SKM-1 treated with dmso at 0.1 percent for 144 hours (cell line): ENCODE results near the gene RIBC1.
"Not testable (repeated sequence)": the region's sequence is repeated elsewhere in the genome, so short reads cannot be mapped to it uniquely, and the experiment has no call there.

ENCODE experiments used
- DNase-seq: peaks from one replicate; lab custom pipeline; 2025; ENCODE audit not compliant: unreplicated experiment; lab: John Stamatoyannopoulos, UW

Gene RIBC1

DNA sequence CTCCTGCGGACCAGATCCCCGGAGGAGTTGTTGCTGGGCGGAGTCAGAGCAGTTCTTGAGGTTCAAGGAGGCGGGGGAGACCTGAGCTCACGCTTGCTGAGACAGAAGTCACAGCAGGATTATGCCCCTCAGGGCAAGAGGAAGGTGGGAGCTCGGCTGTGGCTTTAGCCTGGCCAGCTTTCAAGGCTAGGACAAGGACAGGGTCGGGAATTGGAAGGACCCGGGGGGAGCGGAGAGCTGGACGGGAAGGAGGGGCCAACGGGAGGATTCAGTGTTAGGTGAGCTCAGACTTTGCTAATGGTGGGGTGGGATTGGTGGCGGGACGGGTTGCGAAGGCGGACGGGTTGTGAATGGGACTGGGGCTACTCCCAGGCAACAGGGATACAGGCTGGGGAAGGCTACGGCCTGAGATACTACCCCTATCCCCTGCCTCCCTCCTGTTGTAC, at the start of gene RIBC1:
RIBC1 (plus strand) TSS at position 13 of the 446 bp plus-strand sequence. CDS start 3,404 bp downstream, outside the sequence.
- no peak for DNase-seq

DNA sequence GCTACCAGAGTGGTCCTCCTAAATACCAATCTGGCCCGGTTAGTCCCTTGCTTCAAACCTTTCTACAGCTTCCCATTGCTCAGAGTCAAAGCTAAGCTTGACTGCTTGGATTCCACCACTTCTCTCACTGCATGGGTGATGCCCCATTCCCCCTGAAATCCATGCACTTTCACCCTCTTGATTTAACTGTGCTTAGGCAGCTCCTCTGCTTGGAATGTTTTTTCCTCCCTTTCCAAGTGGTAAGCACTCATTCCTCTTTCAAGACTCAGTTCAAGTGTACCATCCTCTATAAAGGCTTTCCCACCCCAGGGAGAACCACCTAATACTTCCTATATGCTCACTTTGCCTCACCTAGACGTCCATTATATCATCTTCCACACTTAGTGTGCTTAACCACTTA, 49.4 kb upstream of the RIBC1 start:
- no peak for DNase-seq

DNA sequence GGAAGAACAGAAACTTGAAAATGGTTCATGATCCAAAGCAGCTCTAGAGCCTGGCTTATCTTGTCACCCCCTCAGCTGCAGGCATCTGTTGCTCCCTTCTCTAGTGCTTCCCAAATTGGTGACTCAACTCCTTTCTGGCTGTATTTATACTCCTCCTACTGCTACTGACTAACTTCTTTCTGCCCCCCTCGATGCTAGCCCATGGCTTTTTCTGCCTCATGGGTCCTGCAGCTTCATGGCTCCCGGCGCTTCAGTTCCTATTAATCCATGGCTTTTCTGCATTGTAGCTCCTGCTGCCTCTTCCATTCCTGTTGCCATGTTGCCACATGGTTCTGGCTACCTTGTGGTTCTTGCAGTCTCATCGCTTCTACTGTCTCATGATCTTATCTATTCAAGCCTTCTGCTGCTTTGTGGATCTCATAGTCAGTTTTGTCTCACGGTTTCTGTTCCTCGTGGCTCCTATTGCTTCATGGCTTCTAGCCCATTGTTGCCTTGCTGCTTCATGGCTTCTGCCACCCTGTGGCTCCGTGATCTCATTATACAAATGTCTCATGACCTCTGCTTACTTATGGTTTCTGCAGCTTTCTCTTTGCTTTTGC, 48.4 kb upstream of the RIBC1 start:
- peak; percentile 28 for DNase-seq

DNA sequence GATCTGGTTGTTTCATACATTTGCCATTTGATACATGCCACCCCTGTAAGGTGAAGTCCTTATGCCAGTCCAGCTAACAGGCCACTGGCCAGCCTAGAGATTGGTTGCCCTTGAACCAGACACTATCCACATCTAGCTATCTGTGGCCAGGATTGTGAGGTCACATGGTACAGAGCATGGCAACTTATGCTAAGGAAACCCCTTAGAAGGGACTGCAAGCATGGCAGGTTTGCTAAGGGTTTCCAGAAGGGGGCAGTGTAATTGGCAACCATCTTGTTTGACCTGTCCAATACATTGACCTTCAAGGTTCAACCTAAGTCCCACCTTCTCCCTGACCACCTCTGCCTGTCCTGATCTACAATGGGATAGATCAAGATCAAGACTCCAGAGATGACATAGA, 47.8 kb upstream of the RIBC1 start:
- no peak for DNase-seq

DNA sequence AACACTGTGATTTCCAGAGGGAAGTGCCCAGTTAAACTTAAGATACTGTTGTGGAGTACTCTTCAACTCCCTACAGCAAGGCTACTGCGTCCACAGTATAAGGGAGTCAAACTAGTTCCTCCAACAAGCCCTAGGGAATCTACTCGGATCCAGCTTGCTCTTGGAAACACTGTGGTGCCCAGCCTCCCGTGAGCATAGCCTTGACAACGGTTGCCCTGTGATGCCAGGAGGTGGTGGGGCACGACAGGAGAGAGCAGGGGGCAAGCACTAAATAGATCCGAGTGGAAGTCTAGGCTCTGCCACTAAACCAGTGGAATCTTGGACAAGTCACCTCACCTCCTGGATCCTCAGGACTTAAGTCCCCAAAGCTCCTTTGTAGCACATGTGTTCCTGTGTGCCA, 45.8 kb upstream of the RIBC1 start:
- DNase-seq: no peak

DNA sequence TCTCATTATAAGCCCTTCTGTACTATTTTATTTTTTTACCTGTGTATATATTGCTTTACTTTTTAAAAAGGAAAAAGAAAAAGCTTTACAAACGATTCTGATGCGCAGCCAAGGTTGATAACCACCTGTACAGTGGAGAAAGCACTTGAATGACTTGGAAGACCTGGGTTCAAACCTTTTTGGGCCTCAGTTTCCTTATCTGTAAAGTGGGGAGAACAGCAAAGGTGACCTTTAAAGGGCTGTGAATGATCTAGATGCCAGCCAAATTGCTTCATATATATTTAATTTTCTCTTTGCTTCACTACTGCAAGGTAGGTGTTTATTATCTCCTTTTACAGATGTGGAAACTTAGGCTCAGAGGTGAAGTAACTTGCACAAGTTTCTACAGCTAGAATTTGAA, 45.2 kb upstream of the RIBC1 start:
- no peak for DNase-seq

DNA sequence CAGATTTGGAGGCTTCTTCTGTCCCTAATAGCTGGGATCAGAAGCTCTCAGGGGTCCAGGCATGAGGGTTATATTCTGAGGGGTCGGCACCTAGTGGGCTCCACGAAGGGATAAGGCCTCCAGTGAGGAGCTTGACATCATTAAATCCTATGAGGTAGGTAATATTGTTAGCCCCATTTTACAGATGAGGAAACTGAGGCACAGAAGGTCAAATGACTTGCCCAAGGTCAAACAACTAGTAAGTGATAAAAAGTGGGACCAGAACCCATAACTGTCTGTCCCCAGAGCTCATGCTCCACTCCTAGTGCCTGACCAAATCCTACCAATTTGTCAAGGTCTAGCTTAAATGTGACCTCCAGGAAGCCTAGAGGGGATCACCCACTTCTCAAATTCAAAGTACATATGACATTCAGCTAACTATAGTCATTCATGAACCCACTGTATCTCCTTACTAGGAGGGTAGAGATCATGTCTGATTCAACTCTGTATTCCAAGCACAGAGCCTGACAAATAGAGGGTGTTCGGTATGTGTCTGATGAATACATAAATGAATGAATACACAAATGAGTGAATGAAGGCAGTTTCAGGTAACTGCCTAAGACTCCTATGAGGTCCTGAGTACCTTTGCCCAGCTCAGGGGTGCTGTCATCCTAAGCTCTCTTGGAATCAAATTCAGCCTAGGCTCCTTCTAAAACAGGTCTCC, 43.5 kb upstream of the RIBC1 start:
- no peak for DNase-seq

DNA sequence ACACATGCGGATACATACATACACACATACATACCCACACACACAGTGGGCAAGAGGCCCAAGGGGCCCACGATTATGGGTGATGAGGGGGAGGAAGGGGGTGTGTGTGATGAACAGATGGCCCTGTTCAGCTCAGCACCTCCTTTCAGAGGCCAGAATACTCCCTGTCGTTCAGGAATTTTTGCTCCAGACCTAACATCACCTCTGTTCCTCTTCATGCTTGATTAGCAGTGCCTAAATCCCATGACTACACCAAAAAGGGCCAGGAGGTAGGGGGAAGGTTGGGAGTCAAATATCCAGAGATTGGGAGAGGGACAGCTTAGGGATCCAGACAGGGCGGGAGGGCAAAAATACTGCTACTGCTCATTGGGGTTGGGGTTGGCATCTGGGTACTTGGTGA, 42.9 kb upstream of the RIBC1 start:
- DNase-seq: no peak

DNA sequence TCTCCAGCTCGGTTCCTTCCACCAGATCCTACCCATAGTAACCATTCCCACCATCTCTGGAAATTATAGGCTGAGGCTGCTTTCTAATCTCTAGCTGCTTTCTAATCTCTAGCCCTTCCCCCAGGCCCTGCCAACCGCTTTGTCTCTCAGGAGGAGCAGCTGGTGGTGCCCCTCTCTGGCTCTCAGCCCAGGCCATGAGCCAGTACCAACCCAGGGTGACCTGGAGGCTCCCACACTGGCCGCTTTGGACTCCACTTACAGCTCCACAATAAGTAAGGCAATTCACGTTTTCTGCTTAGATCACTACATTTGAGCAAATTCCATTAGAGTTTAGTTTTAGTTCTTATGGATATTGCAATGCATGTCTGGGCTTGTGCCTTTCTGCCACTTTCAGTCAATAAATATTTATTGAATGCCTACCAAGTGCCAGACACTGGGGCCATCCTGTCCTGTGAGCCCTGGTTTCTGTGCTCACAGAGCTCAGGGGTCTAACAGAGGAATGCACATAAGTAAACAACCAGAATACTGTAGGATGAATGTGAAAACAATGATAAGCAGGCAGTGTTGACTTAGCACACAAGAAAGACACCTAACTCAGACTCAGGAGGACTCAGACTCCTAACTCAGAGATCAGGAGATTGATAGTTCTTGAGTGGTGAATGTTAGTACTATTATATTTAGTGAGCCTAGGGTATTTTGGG, 39.1 kb upstream of the RIBC1 start:
- no peak for DNase-seq

DNA sequence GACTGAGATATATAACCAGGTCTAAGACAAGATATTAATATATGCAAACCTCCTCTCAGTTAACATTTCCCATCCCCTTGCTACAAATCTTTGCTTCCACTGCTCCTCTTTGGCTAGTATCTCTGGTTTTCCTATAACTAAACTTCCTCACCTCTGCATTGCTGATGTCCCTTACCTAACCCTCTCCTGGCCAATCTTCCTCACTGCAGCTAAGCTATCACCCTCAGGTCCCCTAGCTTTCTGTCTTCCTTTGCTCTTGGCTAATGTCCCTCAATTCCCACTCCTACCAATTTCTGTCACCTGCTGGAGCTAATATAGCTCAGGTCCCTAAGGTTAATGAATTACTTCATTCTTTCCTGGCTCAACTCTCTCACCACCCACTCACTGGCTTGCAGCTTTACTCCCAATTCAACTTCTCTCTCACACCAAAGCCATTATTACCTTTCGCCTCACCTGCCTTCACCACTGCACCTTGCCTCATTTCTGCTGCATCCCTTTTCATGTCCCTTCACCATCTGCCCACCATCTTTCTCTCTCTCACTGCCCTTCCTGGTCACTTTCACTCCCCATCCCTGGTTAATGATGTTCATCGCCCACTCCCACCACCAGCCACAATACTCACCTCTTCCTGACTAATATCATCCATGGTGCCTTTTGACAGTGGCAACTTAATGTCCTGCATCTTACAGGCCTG, 26.9 kb upstream of the RIBC1 start:
- no peak for DNase-seq

DNA sequence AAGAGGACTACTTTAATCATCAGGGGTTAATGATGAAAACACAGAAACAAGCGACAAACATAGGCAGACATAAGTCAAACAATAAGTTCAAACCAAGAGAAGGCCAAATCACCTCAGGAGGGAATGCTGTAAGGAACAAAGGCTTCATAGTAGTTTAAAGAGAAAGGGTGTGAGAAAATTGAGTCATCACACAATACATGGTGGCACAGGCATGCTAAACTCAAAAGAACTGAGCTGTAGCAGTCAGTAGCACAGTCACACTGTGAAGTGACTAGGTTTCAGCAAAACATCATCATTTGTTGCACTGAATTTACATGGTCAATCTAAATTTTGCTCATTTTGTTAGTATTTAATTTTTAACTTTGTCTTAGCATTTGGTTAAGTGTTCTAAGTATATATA, 24.5 kb upstream of the RIBC1 start:
- DNase-seq: no peak

DNA sequence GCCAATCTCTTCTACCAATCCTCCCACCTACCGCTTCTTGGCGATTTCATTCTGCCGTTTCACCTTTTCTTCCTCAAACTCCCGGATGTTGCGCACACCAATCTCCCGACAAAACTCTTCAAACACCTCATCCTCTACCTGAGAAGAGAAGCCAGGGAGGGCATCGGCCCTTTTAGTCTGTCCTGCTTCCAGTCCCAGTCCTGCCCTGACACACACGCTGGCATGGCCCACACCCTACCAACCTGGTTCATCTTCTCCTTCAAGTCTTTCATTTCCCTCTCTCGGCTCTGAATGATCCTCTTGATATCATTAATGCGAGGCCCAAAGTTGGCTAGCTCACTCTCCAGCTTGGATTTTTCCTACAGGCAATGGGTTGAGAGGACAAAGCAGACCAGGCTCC, 19.1 kb upstream of the RIBC1 start:
- no peak for DNase-seq

DNA sequence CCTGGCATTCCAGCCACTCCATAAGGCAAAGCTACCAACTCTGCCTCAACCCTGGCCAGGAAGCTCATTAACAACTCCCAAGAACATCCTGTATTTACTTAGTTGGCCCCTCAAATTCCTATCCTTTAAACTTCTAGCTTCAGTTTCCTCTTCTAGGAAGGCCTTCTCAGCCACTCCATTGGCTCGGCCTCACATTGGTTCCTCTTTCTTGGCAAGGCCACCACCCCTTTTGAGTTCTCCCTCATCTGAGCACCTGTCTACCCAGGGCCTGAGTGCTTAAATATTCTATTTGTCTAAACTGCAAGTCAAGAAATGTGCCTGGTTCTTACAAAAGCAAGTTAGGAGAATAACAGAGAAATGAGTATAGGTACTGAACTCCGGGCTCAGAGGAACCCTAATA, 10.2 kb upstream of the RIBC1 start:
- no peak for DNase-seq

DNA sequence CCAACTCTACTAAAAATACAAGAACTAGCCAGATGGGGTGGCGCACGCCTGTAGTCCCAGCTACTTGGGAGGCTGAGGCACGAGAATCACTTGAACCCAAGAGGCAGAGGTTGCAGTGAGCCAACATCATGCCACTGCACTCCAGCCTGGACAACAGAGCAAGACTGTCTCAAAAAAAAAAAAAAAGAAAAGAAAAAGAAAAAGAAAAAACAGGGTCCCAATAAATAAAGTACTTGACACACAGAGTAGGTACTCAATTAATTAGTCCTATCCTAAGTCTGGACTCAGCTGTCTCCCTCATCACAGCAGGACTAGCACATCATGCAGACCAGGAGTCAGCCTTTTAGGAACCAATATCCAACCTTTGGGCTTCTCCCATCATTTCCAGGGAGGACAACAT, 2.3 kb upstream of the RIBC1 start:
- DNase-seq: not testable (repeated sequence)

DNA sequence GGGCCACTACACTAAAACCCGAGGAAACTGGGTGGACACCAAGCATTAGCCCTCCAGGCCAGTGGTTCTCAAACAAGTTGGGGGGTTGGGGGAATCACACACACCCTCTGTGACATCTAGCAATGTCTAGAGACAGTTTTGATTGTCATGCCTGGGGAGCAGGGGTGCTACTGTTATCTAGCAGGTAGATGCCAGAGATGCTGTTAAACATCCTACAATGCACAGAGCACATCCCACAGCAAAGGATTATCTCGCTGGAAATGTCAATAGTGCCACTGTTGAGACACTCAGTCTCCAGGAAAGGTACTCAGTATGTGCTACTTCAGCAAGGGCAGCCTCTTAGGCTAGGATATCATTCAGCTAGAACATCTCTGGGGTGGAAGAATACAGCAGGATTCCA, 1.5 kb upstream of the RIBC1 start:
- no peak for DNase-seq

DNA sequence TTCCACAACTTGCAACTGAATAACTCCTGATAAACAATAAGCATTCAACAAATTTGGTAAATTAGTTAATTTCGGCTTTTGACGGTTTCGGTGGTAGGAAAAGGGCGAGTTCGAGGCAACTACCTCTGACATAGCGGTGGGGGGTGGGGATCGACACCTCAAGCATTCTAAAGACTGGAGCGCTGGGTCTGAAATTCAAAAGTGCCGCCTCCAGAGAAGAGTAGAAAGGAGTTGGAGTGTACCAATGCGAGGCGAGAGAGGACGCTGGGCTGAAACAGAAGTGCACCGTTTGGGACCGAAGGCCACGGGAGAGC, 944 bp upstream of the RIBC1 start:
- no peak for DNase-seq

DNA sequence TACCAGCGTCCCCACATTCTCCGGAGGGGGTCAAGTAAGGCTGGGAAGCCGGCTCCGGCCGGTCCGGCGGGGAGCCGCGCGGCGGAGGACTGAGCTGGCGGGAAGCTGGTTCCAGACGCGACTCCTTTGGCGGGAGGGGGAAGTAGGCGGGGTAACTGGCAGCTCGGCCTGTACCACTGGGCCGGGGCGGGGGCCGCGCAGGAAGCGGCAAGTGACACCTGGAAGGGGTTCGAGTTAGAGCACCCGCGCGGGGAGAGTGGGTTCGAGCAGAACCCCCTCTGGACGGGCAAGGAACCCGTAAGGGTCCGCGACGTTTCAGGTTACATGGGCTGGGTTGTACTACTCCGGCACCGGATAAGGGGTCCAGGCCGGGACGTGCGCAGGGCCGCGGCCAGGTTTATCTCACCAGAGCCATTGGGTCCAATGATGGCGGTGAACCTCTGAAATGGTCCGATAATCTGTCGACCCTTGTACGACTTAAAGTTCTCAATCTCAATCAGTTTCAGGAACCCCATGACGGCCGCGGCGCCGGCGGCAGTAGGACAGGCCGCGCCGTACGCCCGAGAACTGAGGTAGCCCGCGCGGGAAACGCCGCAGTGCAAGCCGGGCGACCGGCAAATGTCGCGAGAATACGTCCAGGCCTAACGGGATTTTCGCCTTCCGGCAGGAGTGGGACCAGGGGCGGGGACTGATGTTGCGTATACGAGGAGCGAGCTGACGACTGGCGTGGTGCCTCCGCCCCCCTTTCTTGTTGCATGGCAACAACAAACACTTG, 400 bp upstream of the RIBC1 start, which contains the start of gene SMC1A:
SMC1A (minus strand) TSS at position 569 of the 775 bp plus-strand sequence; CDS start at position 515, 54 bp downstream.
- DNase-seq: peak; percentile 79

DNA sequence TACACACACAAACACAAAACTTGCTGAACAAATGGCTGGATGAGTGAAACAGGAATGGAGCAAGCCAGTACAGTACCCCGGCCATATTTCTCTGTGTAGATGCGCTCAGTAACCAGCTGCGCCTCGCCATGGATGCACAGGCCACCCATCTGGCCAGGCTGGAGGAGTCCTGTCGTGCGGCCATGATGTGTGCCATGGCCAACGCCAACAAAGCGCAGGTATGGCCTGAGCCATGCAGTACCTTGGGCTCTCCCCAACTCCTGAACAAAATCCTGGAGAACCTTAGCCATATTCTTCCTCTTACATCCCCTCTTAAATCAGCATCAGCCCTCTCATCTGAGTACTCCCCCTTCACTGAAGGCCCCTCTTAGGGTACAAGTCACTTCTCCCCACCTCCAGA, 7.1 kb downstream of the RIBC1 start:
- DNase-seq: no peak

DNA sequence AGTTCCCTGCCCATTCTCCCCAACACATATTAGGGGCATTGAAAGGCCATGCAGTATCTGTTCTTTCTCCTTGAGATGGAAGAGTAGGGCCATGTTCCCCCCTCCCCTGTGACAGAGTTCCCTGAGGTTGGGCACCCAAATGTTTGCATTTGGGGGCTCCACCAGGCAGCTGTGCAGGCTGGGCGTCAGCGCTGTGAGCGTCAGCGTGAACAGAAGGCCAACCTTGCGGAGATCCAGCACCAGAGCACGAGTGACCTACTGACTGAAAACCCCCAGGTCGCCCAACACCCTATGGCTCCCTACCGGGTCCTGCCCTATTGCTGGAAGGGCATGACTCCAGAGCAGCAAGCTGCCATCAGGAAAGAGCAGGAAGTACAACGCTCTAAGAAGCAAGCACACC, 7.6 kb downstream of the RIBC1 start:
- DNase-seq: no peak

DNA sequence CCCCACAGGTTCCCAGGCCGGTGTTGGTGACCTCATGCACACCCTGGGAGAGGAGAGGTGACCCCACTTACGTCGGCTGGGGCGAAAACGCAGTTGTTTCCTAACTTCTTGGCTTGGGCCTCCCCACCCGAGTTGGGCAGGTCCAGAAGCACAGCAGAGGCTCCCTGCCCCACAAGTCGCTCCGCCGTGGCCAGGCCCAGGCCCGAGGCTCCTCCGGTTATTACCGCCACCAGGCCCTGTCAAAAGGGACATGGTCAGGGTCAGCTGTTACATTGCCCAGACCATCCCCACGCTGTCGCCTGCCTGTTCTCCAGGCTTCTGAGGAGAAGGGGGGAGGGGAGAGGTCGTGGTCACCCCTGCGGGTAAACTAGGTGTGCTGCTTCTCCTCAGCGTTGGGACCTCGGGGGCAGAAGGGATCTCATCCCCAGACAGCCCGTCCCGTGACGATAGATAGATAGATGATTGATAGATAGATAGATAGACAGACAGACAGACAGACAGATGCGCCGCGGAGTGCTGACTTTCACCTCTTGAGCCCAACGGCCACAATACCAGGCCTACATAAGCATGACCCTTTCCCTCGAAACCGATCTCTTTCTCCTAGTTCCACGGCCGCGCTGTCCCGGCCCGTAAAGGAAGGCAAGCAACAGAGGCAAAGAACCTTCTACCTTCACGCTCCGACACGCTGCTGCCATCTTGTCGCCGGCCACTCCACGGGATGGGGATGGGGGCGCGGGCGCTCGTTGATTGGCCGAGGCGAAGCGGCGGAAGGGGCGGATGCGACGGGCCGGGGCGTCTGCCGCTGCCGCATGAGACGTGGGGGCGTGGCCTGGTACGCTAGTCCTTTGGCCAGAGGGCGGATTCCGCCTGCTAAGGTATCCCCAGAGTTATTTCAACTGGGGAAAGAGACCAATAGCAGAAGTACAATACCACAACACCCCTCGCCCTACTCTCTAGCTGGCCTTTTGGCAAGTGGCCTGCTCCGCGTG, 11.3 kb downstream of the RIBC1 start, which contains the start of gene HSD17B10:
HSD17B10 (minus strand) TSS at position 720 of the 989 bp plus-strand sequence; CDS start at position 695, 25 bp downstream.
- DNase-seq: peak; percentile 84
